ENCODE data around the gene EGFR. TPM values are rescaled to one million over a fixed set of nuclear protein-coding genes. Genes with fewer than 3 reads are reported as not detected.

The EGFR gene
- total and polyA plus RNA-seq, 2 experiments from 2014 or later = 21.6 to 51.0 TPM

- WGBS (ENCODE audit: low lambda C conversion rate, missing lambda C conversion rate) = 76% methylated on average over 2 of the region's 2 CpGs
- no peak overlapping the region for H3K4me2 ChIP-seq
- H4K20me1 ChIP-seq (ENCODE audit: insufficient read depth, poor library complexity, severe bottlenecking) = no peaks in the 10 kb centered on the region
These were observed 223.8 kb downstream of the EGFR start for GRCh38 chr7:55242613-55243012.

GRCh38 chr7:55244006-55244745 lies 225.4 kb downstream of the EGFR start:
- no peak overlapping the region for H3K27ac ChIP-seq
- DNase-seq (ENCODE audit: low spot score) = no peak
- no peaks in the 10 kb centered on the region for H3K79me2 ChIP-seq
- H2AFZ ChIP-seq = no peak overlapping the region
- H3K4me3 ChIP-seq = no peak overlapping the region
- 95% methylated on average over 13 of the region's 13 CpGs for WGBS (ENCODE audit: low lambda C conversion rate, missing lambda C conversion rate)
- no peaks in the 10 kb centered on the region for H3K27me3 ChIP-seq
- no peaks in the 10 kb centered on the region for H3K4me1 ChIP-seq (ENCODE audit: insufficient read depth)
- no peak overlapping the region for H3K4me2 ChIP-seq
- TF ChIP-seq CTCF (IDR thresholded peaks at IDR 0.05; ENCODE audit: poor library complexity) = no peak
- no peak for TF ChIP-seq EZH2 (IDR thresholded peaks at IDR 0.05; ENCODE audit: borderline replicate concordance)
- TF ChIP-seq EZH2phosphoT487 (IDR thresholded peaks at IDR 0.05; ENCODE audit: low read depth, severe bottlenecking, unreplicated experiment) = no peak
- no peaks in the 10 kb centered on the region for H4K20me1 ChIP-seq (ENCODE audit: insufficient read depth, poor library complexity, severe bottlenecking)
- H3K9me2 ChIP-seq (replicated peaks; ENCODE audit: insufficient read depth) = no peaks in the 10 kb centered on the region
- no peaks in the 10 kb centered on the region for H3K9me3 ChIP-seq (ENCODE audit: low read depth)
- H3K36me3 ChIP-seq (replicated peaks; ENCODE audit: insufficient read depth, low read depth) = no peaks in the 10 kb centered on the region

More at GRCh38 chr7:55242613-55243012, 223.8 kb downstream of the EGFR start:
- Histone ChIP-seq H3K9me2 (replicated peaks; ENCODE audit: insufficient read depth) (no peaks in the 10 kb centered on the region), H3K79me2 (no peaks in the 10 kb centered on the region), H3K9me3 (ENCODE audit: low read depth) (no peaks in the 10 kb centered on the region), H3K4me3 (no peak overlapping the region), H3K4me1 (ENCODE audit: insufficient read depth) (no peaks in the 10 kb centered on the region), H3K36me3 (replicated peaks; ENCODE audit: insufficient read depth, low read depth) (no peaks in the 10 kb centered on the region), H3K27ac (no peak overlapping the region), H3K27me3 (no peaks in the 10 kb centered on the region), H2AFZ (no peak overlapping the region)
- no peak for TF ChIP-seq CTCF (IDR thresholded peaks at IDR 0.05; ENCODE audit: poor library complexity)
- TF ChIP-seq EZH2phosphoT487 (IDR thresholded peaks at IDR 0.05; ENCODE audit: low read depth, severe bottlenecking, unreplicated experiment) = no peak
- no peak for TF ChIP-seq EZH2 (IDR thresholded peaks at IDR 0.05; ENCODE audit: borderline replicate concordance)
- DNase-seq (ENCODE audit: low spot score) = no peak

- no peak overlapping the region for H3K27ac ChIP-seq
These were observed 226.5 kb downstream of the EGFR start for GRCh38 chr7:55245271-55245723.

More at GRCh38 chr7:55245271-55245723, 226.5 kb downstream of the EGFR start:
- H3K9me3 ChIP-seq (ENCODE audit: low read depth) = no peaks in the 10 kb centered on the region
- H3K79me2 ChIP-seq = no peaks in the 10 kb centered on the region
- H3K9me2 ChIP-seq (replicated peaks; ENCODE audit: insufficient read depth) = no peaks in the 10 kb centered on the region
- H2AFZ ChIP-seq = no peak overlapping the region
- 86% methylated on average over 11 of the region's 11 CpGs for WGBS (ENCODE audit: low lambda C conversion rate, missing lambda C conversion rate)
- H3K4me2 ChIP-seq = no peak overlapping the region
- TF ChIP-seq CTCF (IDR thresholded peaks at IDR 0.05; ENCODE audit: poor library complexity) (no peak), EZH2phosphoT487 (IDR thresholded peaks at IDR 0.05; ENCODE audit: low read depth, severe bottlenecking, unreplicated experiment) (no peak), EZH2 (IDR thresholded peaks at IDR 0.05; ENCODE audit: borderline replicate concordance) (no peak)
- DNase-seq (ENCODE audit: low spot score) = no peak
- H3K36me3 ChIP-seq (replicated peaks; ENCODE audit: insufficient read depth, low read depth) = no peaks in the 10 kb centered on the region
- no peak overlapping the region for H3K4me3 ChIP-seq
- H3K4me1 ChIP-seq (ENCODE audit: insufficient read depth) = no peaks in the 10 kb centered on the region
- no peaks in the 10 kb centered on the region for H4K20me1 ChIP-seq (ENCODE audit: insufficient read depth, poor library complexity, severe bottlenecking)
- H3K27me3 ChIP-seq = no peaks in the 10 kb centered on the region

Measured in hepatocyte (in vitro differentiated cells).